CD8-positive, alpha-beta memory T cell (primary cell): ENCODE data around the gene TTC9B. TPM values are rescaled to one million over a fixed set of nuclear protein-coding genes. Genes with fewer than 3 reads are reported as not detected.

Experiments used
- CTCF ChIA-PET: fragments of 350-600 bp; sonication (Branson Sonifier 250); formaldehyde crosslinking; loops from one replicate; lab custom pipeline; 2021; ENCODE audit warnings: antibody characterized with exemption; lab: Charles Lee
- POLR2A ChIA-PET: fragments of 350-600 bp; sonication (Branson Sonifier 250); formaldehyde crosslinking; loops from one replicate; lab custom pipeline; 2021; ENCODE audit warnings: antibody characterized with exemption; lab: Charles Lee
- DNase-seq, 5 donors: peaks; one replicate each; pipeline versions ENCODE4 v3.0.0 to v3.0.0-alpha.2; 2020 to 2022; ENCODE audit warnings: mixed read lengths in 1 of 5
- H3K27ac ChIP-seq: one replicate; pipeline ENCODE4 v1.7.0; 2013; ENCODE audit warnings: low read depth, mild to moderate bottlenecking, low read length, moderate library complexity
- H3K27me3 ChIP-seq: 2 replicates; pipeline ENCODE4 v1.7.0; 2013; ENCODE audit warnings: low read length, mild to moderate bottlenecking; ENCODE audit not compliant: insufficient read depth, poor library complexity, severe bottlenecking
- H3K36me3 ChIP-seq: 2 replicates; pipeline ENCODE4 v1.7.0; 2013; ENCODE audit warnings: mild to moderate bottlenecking, low read length, moderate library complexity; ENCODE audit not compliant: insufficient read depth
- H3K4me1 ChIP-seq: 2 replicates; pipeline ENCODE4 v1.7.0; 2013; ENCODE audit warnings: mild to moderate bottlenecking, low read length, moderate library complexity; ENCODE audit not compliant: insufficient read depth
- H3K4me3 ChIP-seq: 2 replicates; pipeline ENCODE4 v1.7.0; 2013; ENCODE audit warnings: mild to moderate bottlenecking, low read length
- H3K9me3 ChIP-seq: 2 replicates; pipeline ENCODE4 v1.7.0; 2013; ENCODE audit warnings: mild to moderate bottlenecking, low read length
- H3K27ac Mint-ChIP-seq, 8 donors: one replicate each; pipeline ENCODE4 v1.8.0; 2020 to 2021; ENCODE audit warnings: mixed read lengths in 8 of 8, mild to moderate bottlenecking in 6 of 8, inconsistent platforms in 3 of 8, moderate library complexity in 3 of 8
- H3K27me3 Mint-ChIP-seq, 2 donors: one replicate each; pipeline ENCODE4 v1.8.0; 2020 to 2021; ENCODE audit warnings: mixed read lengths in 2 of 2, mild to moderate bottlenecking in 1 of 2, moderate library complexity in 1 of 2
- H3K36me3 Mint-ChIP-seq, 3 donors: one replicate each; pipeline ENCODE4 v1.8.0; 2020 to 2021; ENCODE audit warnings: mixed read lengths in 3 of 3, inconsistent platforms in 1 of 3, mild to moderate bottlenecking in 1 of 3
- H3K4me1 Mint-ChIP-seq, 3 donors: one replicate each; pipeline ENCODE4 v1.8.0; 2020 to 2021; ENCODE audit warnings: mixed read lengths in 3 of 3, inconsistent platforms in 1 of 3, mild to moderate bottlenecking in 1 of 3
- H3K4me3 Mint-ChIP-seq, 7 donors: one replicate each; pipeline ENCODE4 v1.8.0; 2020 to 2021; ENCODE audit warnings: mixed read lengths in 7 of 7, mild to moderate bottlenecking in 6 of 7, moderate library complexity in 4 of 7, inconsistent platforms in 2 of 7
- H3K9me3 Mint-ChIP-seq, 5 donors: one replicate each; pipeline ENCODE4 v1.8.0; 2020 to 2022; ENCODE audit warnings: mixed read lengths in 5 of 5, mild to moderate bottlenecking in 3 of 5, moderate library complexity in 2 of 5, inconsistent platforms in 1 of 5
- polyA plus RNA-seq: library from polyadenylated mRNA; unstranded; fragments of 300-500 nt; fragmentation: Illumina TruSeq; gene quantifications from one replicate; pipeline ENCODE4 v1.2.3, GENCODE V29; 2021
- total RNA-seq, 2 experiments: library from RNA; stranded (reverse); gene quantifications; one replicate each; pipeline ENCODE4 v1.2.3, GENCODE V29; 2021

TTC9B gene
- total and polyA plus RNA-seq, 3 experiments from 2014 or later, result not detected

DNA sequence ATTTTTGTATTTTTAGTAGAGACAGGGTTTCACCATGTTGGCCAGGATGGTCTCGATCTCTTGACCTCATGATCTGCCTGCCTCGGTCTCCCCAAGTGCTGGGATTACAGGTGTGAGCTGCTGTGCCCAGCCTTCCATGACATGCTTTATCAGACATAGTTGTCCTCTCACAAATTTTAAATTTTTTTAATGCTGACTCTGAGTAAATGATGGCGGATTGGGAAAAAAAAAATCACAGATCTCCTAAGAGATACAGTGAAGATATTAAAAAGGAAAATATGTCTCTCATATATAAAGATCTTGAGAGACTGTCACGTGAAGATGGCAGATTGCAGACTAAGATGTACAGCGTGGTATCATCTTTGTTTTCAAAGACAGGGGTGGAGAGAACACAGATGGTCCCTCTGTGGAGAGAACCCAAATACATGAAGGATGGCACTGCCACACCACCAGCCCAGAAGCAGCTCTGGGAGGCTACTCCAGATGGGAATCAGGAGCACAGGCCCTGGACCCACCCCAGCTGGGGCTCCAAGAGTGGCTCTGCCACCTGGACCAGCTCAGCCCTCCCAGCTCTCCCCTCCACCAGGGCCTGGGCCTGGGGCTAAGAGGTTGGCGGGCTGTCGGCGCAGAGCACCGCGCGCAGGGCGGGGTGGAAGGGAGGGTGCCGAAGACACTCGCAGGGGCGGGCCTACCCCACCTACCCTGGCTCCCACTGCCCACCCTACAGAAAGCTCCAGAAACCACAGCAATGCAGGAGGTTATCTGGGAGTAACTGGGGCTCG, 28.3 kb upstream of the TTC9B start:
- Mint-ChIP-seq H3K27ac (peak overlapping the region in 1 of 8 donors; percentile 17), H3K27me3 (no peaks in the 10 kb centered on the region), H3K36me3 (peaks cover 3 to 55% (median 9%) of the 10 kb centered on the region in 3 donors), H3K4me3 (no peak overlapping the region), H3K4me1 (peaks cover 13 to 27% (median 19%) of the 10 kb centered on the region in 3 donors), H3K9me3 (no peaks in the 10 kb centered on the region)
- Histone ChIP-seq H3K27ac (no peak overlapping the region), H3K36me3 (peaks cover 15% of the 10 kb centered on the region), H3K4me3 (no peak overlapping the region), H3K27me3 (no peaks in the 10 kb centered on the region), H3K9me3 (no peaks in the 10 kb centered on the region), H3K4me1 (no peaks in the 10 kb centered on the region)
- ChIA-PET POLR2A (no interaction called here), CTCF (interaction anchor here (0.7 kb wide), 1 partner anchor 133 kb away, joined by 3 read pairs; no protein-coding TSS in a partner anchor)
- no peak for DNase-seq

DNA sequence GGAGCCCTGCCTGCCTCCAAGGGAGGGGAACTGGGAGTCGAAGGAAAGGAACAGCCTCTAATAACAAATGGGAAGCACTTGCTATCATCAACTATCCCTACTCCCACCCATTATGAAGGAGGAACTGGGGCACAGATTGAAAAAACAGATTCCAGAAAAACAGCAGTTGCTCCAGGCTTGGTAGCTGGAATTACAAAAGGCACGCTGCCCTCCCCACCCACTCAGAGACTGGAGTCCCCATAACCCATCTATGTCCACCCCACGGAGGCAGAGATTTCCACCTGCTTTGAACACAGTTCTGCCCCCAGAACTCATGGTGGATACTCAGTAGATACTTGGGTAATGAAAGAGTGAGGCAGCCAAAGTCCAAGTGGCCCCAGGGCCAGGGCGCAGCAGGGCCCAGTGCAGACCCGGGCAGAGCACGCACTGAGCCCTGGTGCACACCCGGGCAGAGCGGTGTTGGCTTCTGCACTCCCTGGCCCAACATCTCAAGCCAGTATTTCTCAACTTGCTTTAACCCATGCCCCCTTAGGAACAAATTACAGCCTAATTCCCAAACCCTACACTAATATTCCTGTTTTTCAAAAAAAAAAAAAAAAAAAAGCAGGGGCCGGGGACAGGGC, 27.4 kb upstream of the TTC9B start:
- ChIA-PET CTCF (interaction anchor here (0.7 kb wide), 1 partner anchor 134 kb away, joined by 3 read pairs; no protein-coding TSS in a partner anchor), POLR2A (no interaction called here)
- no peak overlapping the region for H3K4me3 ChIP-seq
- peaks cover 22% of the 10 kb centered on the region for H3K36me3 ChIP-seq
- H3K27me3 ChIP-seq, result no peaks in the 10 kb centered on the region
- no peak for DNase-seq
- H3K4me1 Mint-ChIP-seq, result peaks cover 12 to 25% (median 17%) of the 10 kb centered on the region in 3 donors
- H3K27ac Mint-ChIP-seq, result peak overlapping the region in 1 of 8 donors; percentile 73
- no peaks in the 10 kb centered on the region for H3K4me1 ChIP-seq
- no peak overlapping the region for H3K27ac ChIP-seq
- H3K27me3 Mint-ChIP-seq, result no peaks in the 10 kb centered on the region
- H3K36me3 Mint-ChIP-seq, result peaks cover 3 to 58% (median 11%) of the 10 kb centered on the region in 3 donors
- H3K9me3 ChIP-seq, result no peaks in the 10 kb centered on the region
- no peak overlapping the region for H3K4me3 Mint-ChIP-seq
- H3K9me3 Mint-ChIP-seq, result no peaks in the 10 kb centered on the region

DNA sequence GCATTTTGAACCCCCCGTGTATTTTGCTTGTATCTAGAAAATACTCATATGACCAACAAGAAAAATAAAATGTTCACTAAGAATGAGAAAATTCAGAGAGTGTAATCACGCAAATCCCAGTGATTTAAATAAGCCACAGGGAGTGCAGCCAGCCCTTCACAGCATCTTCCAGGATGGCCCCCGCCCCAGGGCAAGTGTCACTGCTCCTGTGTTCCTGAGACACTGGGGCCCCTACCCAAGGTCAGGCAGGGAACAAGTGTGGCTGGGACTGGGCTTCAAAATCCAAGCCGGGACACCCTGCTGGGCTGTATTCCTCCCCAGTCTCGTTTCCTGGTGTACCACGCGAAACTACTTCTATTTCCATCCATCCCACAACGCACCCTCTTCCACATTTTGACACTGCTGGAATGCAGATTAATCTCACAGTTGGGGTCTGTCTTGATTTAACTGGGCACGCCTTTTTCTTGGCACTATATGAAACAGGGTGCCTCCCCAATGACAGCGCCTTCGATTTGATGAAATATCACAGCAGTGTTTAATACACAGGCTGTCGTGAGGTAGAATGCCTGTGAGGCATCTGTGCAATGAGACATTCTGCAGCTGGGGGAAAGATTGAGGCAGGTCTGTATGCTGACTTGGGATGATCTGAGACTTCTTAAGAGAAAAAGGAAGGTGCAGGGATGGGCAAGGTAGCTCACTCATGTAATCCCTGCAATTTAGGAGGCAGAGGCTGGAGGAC, 26.6 kb upstream of the TTC9B start:
- Histone ChIP-seq H3K27me3 (no peaks in the 10 kb centered on the region), H3K9me3 (no peaks in the 10 kb centered on the region), H3K36me3 (peaks cover 30% of the 10 kb centered on the region), H3K4me3 (no peak overlapping the region), H3K4me1 (no peaks in the 10 kb centered on the region), H3K27ac (no peak overlapping the region)
- Mint-ChIP-seq H3K9me3 (no peaks in the 10 kb centered on the region), H3K4me1 (peaks cover 11 to 22% (median 17%) of the 10 kb centered on the region in 3 donors), H3K36me3 (peaks cover under 1 to 60% (median 8%) of the 10 kb centered on the region in 3 donors), H3K4me3 (no peak overlapping the region), H3K27me3 (no peaks in the 10 kb centered on the region), H3K27ac (no peak overlapping the region)
- DNase-seq, result no peak
- POLR2A ChIA-PET, result interaction anchor here (0.6 kb wide), 1 partner anchor 43 kb away, joined by 3 read pairs; no protein-coding TSS in a partner anchor
- CTCF ChIA-PET, result no interaction called here

DNA sequence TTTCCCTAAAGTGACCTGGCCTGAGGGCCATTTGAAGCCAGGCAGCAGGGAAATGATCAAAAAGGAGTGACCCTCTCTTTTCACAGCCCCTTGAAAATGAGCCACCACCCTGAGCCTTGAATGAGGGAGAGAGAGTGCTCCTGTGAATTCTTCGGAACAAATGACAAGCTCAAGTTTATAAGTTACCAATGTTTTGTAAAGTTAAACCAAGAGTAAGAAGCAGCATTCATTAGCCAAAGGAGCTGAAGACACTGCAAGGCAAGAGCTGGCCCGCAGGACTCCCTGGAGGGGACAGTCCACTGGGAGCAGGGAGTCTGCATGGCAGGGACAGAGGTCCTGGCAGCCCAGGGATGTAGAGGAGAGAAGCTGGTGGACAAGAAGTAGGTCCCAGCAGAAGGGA, 25.0 kb upstream of the TTC9B start:
- H3K9me3 Mint-ChIP-seq, result no peaks in the 10 kb centered on the region
- Histone ChIP-seq H3K36me3 (peaks cover 41% of the 10 kb centered on the region), H3K4me1 (no peaks in the 10 kb centered on the region), H3K4me3 (no peak overlapping the region), H3K27ac (no peak overlapping the region), H3K9me3 (no peaks in the 10 kb centered on the region), H3K27me3 (no peaks in the 10 kb centered on the region)
- H3K4me3 Mint-ChIP-seq, result no peak overlapping the region
- ChIA-PET POLR2A (no interaction called here), CTCF (interaction anchor here (0.7 kb wide), 1 partner anchor 104 kb away, joined by 3 read pairs; no protein-coding TSS in a partner anchor)
- no peaks in the 10 kb centered on the region for H3K27me3 Mint-ChIP-seq
- H3K4me1 Mint-ChIP-seq, result peaks cover 9 to 18% (median 17%) of the 10 kb centered on the region in 3 donors
- no peak for DNase-seq
- no peak overlapping the region for H3K27ac Mint-ChIP-seq
- H3K36me3 Mint-ChIP-seq, result peaks cover 0 to 69% (median 5%) of the 10 kb centered on the region in 3 donors

DNA sequence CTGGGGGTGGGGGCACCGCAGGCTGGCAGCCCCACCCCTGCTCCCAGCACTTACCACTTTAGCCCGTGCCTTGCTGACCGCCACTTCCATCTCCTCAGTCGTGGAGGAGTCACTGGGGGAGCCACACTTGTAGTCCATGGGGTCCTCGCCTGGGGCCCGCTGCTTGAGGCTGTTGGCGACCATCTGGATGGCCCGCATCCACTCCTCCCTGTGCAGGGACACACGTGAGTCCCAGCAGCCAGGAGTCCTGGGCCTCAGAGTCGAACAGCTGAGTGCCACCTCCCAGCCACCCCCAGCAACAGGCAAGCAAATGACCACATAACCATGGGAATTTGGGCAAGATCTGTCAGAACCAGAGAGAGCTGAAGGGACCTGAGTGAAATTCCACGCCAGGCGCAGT, 24.3 kb upstream of the TTC9B start:
- CTCF ChIA-PET, result interaction anchor here (0.7 kb wide), 1 partner anchor 103 kb away, joined by 3 read pairs; no protein-coding TSS in a partner anchor

DNA sequence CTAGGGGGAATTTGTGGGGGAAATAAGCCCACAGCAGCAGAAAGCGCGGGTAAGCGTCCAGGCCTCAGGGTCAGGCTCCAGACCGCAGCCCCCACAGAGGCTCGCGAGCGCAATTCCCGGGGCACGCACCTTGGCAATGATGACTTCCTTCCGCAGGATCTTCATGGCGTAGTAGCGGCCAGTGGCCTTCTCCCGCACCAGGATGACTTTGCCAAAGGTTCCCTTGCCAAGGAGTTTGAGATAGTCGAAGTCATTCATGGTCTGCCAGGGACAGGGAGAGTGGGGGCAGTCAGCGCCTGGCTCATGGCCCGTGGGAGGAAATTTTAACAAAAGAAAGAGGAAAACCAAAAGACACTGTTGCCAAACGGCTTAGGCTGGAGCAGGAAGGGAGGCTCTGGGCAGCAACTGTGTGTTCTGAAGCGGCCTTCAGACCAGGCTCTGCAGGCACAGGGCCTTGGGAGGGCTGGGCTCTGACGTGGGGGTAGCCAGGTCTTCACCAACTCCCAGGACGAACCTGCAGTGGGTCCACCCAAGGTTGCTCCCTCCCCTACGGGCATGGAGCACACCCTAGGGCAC, 23.7 kb upstream of the TTC9B start:
- peaks cover 2 to 70% (median 6%) of the 10 kb centered on the region in 3 donors for H3K36me3 Mint-ChIP-seq
- Histone ChIP-seq H3K4me3 (no peak overlapping the region), H3K9me3 (no peaks in the 10 kb centered on the region), H3K36me3 (peaks cover 40% of the 10 kb centered on the region), H3K4me1 (no peaks in the 10 kb centered on the region), H3K27me3 (no peaks in the 10 kb centered on the region), H3K27ac (no peak overlapping the region)
- H3K9me3 Mint-ChIP-seq, result no peaks in the 10 kb centered on the region
- CTCF ChIA-PET, result no interaction called here
- DNase-seq, result no peak
- no peaks in the 10 kb centered on the region for H3K27me3 Mint-ChIP-seq
- peak overlapping the region in 2 of 8 donors; percentile 29 to 51 for H3K27ac Mint-ChIP-seq
- H3K4me1 Mint-ChIP-seq, result peaks cover 7 to 13% (median 10%) of the 10 kb centered on the region in 3 donors
- H3K4me3 Mint-ChIP-seq, result no peak overlapping the region
- POLR2A ChIA-PET, result no interaction called here

More for the DNA sequence above, 24.3 kb upstream of the TTC9B start:
- peaks cover 0 to 67% (median 5%) of the 10 kb centered on the region in 3 donors for H3K36me3 Mint-ChIP-seq
- no peak overlapping the region for H3K27ac Mint-ChIP-seq
- H3K9me3 ChIP-seq, result no peaks in the 10 kb centered on the region
- peaks cover 6 to 14% (median 11%) of the 10 kb centered on the region in 3 donors for H3K4me1 Mint-ChIP-seq
- no peaks in the 10 kb centered on the region for H3K9me3 Mint-ChIP-seq
- DNase-seq, result no peak
- no peaks in the 10 kb centered on the region for H3K4me1 ChIP-seq
- no peaks in the 10 kb centered on the region for H3K27me3 Mint-ChIP-seq
- H3K36me3 ChIP-seq, result peaks cover 40% of the 10 kb centered on the region
- no peak overlapping the region for H3K4me3 Mint-ChIP-seq
- no peak overlapping the region for H3K27ac ChIP-seq
- POLR2A ChIA-PET, result no interaction called here
- H3K27me3 ChIP-seq, result no peaks in the 10 kb centered on the region
- H3K4me3 ChIP-seq, result no peak overlapping the region

DNA sequence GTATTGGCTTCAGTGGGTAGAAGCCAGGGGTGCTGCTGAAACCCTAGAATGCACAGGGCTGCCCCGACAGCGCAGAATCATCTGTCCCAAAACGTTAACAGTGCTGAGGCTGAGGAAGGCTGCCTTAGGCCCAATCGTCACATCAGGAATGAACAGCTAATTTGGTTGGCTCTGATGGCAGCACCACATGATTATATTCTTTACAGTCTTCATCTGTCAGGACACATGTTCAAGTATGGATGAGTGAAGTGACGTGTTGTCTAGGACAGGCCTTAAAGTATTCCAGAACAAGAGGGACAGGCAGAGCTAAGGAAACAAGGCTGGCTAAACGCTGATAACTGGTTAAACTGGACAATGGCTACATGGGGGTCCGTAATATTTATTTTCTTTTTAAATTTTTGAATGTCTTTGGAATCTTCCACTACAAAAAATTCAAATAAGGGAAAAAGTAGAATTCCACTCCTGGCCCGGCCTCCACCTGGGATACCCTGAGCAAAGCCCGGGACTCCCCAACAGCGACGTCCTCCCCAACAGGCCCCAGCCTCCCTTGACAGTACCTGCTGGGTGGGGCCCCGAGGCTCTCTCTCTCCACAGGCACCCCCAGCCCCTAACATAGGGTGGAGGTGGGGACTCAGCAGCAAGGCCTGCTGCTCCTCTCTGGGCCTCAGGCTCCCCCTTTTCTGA, 23.1 kb upstream of the TTC9B start:
- no peaks in the 10 kb centered on the region for H3K27me3 Mint-ChIP-seq
- H3K9me3 ChIP-seq, result no peaks in the 10 kb centered on the region
- H3K9me3 Mint-ChIP-seq, result no peaks in the 10 kb centered on the region
- H3K4me1 ChIP-seq, result no peaks in the 10 kb centered on the region
- H3K27ac ChIP-seq, result no peak overlapping the region
- ChIA-PET CTCF (no interaction called here), POLR2A (no interaction called here)
- H3K4me3 Mint-ChIP-seq, result peak overlapping the region in 1 of 7 donors; percentile 18
- peak overlapping the region in 1 of 8 donors; percentile 71 for H3K27ac Mint-ChIP-seq
- no peak for DNase-seq
- no peak overlapping the region for H3K4me3 ChIP-seq
- H3K36me3 ChIP-seq, result peaks cover 40% of the 10 kb centered on the region
- peaks cover 4 to 10% (median 7%) of the 10 kb centered on the region in 3 donors for H3K4me1 Mint-ChIP-seq
- H3K27me3 ChIP-seq, result no peaks in the 10 kb centered on the region
- peaks cover 6 to 74% (median 8%) of the 10 kb centered on the region in 3 donors for H3K36me3 Mint-ChIP-seq
